ENCODE results near the gene CACNB4.

DNA sequence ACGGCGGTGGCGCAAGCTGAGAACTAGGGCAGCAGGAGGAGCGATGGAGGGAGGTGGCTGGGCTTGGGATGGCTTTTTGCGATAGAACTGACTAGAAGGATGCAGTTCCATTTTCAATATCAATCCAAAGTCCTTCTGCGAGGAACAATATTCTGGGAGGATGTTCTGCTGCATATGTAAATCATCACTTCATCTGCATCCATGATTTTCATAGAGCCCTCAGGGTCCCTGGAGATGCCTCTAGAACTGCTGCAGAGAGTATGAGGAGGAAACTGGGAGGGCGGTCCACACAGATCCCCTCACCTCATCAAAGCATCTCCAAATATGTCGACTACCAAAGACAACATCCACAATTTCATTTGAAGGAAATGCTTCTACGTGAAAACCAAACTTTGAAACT lies 20.8 kb downstream of the CACNB4 start:
- TF ChIP-seq, protein P1, sequence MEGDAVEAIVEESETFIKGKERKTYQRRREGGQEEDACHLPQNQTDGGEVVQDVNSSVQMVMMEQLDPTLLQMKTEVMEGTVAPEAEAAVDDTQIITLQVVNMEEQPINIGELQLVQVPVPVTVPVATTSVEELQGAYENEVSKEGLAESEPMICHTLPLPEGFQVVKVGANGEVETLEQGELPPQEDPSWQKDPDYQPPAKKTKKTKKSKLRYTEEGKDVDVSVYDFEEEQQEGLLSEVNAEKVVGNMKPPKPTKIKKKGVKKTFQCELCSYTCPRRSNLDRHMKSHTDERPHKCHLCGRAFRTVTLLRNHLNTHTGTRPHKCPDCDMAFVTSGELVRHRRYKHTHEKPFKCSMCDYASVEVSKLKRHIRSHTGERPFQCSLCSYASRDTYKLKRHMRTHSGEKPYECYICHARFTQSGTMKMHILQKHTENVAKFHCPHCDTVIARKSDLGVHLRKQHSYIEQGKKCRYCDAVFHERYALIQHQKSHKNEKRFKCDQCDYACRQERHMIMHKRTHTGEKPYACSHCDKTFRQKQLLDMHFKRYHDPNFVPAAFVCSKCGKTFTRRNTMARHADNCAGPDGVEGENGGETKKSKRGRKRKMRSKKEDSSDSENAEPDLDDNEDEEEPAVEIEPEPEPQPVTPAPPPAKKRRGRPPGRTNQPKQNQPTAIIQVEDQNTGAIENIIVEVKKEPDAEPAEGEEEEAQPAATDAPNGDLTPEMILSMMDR (conservative IDR thresholded peaks at IDR 0.05; ENCODE audit: low read depth, low read length): no peak
- TF ChIP-seq POLR2A (IDR thresholded peaks at IDR 0.05; ENCODE audit: low read depth, low read length): no peak
- no peak for TF ChIP-seq MAZ (IDR thresholded peaks at IDR 0.05; ENCODE audit: borderline replicate concordance, low read depth, low read length)
- TF ChIP-seq RFX5 (IDR thresholded peaks at IDR 0.05; ENCODE audit: low read depth, low read length): no peak
